Measurements from ENCODE around the gene MYO3A.

DNA sequence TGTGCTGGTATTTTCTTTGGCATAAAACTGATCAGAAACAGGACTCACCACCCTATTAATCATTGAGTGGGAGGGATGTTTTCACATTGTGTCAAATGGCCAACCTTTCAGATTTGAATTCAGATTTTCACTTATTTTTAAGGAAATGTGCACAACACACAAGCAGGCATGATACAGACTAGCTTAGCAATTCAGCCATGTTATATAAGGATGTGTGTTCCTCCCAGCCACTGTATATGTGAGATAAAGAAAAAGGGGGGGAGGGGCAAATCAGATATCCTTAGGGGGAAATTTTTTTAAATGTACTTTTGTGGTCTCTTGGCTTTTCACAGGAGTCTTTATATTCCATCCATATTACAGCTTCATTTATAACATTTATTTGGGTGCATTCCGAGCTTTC lies 285.6 kb downstream of the MYO3A start:
- TF ChIP-seq, protein P1, sequence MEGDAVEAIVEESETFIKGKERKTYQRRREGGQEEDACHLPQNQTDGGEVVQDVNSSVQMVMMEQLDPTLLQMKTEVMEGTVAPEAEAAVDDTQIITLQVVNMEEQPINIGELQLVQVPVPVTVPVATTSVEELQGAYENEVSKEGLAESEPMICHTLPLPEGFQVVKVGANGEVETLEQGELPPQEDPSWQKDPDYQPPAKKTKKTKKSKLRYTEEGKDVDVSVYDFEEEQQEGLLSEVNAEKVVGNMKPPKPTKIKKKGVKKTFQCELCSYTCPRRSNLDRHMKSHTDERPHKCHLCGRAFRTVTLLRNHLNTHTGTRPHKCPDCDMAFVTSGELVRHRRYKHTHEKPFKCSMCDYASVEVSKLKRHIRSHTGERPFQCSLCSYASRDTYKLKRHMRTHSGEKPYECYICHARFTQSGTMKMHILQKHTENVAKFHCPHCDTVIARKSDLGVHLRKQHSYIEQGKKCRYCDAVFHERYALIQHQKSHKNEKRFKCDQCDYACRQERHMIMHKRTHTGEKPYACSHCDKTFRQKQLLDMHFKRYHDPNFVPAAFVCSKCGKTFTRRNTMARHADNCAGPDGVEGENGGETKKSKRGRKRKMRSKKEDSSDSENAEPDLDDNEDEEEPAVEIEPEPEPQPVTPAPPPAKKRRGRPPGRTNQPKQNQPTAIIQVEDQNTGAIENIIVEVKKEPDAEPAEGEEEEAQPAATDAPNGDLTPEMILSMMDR (IDR thresholded peaks at IDR 0.05) = no peak
- TF ChIP-seq POLR2A (IDR thresholded peaks at IDR 0.05; ENCODE audit: low read depth) = no peak

Data from esophagus muscularis mucosa (tissue), 3 donors.